MG63 (cell line): Measurements from ENCODE around the gene AZI2. TPM values are rescaled to one million over a fixed set of nuclear protein-coding genes. Genes with fewer than 3 reads are reported as not detected.

ENCODE experiments used
- DNase-seq: peaks from one replicate; pipeline ENCODE4 v3.0.0-alpha.2; 2020
- H3K27me3 ChIP-seq: fragments of 250-450 bp; sonication (Bioruptor Pico); 2 replicates; pipeline ENCODE4 v1.5.1; 2020; ENCODE audit warnings: mild to moderate bottlenecking, moderate library complexity
- H3K36me3 ChIP-seq: fragments of 250-450 bp; sonication (Bioruptor Pico); 2 replicates; pipeline ENCODE4 v1.5.1; 2020; ENCODE audit warnings: mild to moderate bottlenecking, moderate library complexity
- H3K4me3 ChIP-seq: fragments of 250-450 bp; sonication (Bioruptor Pico); 2 replicates; pipeline ENCODE4 v1.5.1; 2020; ENCODE audit warnings: mild to moderate bottlenecking, moderate library complexity
- H3K9me3 ChIP-seq: fragments of 250-450 bp; sonication (Bioruptor Pico); 2 replicates; pipeline ENCODE4 v1.5.1; 2020; ENCODE audit warnings: mild to moderate bottlenecking, moderate library complexity
- total RNA-seq: library from RNA; depleted of rRNA; stranded (reverse); fragments of >200 nt; shearing (Covaris generic); gene quantifications from 2 replicates; pipeline ENCODE4 v1.2.3, GENCODE V29; 2014; ENCODE audit warnings: low replicate concordance; rRNA removed

AZI2 gene
- 28.3 and 51.7 TPM in 2 replicates for total RNA-seq

- H3K9me3 ChIP-seq: no peaks in the 10 kb centered on the region
- peak; percentile 91 for DNase-seq
- H3K27me3 ChIP-seq: no peaks in the 10 kb centered on the region
- peak within 1 kb of the TSS; percentile 88 for H3K4me3 ChIP-seq
- no peaks in the 10 kb centered on the region; the same call in 1 of the 2 replicates for H3K36me3 ChIP-seq
Observed at GRCh38 chr3:28348629-28349468, at the start of gene AZI2, which contains the start of gene ZCWPW2. TSS of gene AZI2 (minus strand) at chr3:28348824. CDS start at chr3:28340617, 8,207 bp downstream. TSS of gene ZCWPW2 (plus strand) at chr3:28348721. CDS start at chr3:28413069, 64,348 bp downstream.

- Histone ChIP-seq H3K27me3 (no peaks in the 10 kb centered on the region), H3K4me3 (no peak overlapping the region)
Observed at GRCh38 chr3:28388978-28389377, 40.4 kb upstream of the AZI2 start.

DNA sequence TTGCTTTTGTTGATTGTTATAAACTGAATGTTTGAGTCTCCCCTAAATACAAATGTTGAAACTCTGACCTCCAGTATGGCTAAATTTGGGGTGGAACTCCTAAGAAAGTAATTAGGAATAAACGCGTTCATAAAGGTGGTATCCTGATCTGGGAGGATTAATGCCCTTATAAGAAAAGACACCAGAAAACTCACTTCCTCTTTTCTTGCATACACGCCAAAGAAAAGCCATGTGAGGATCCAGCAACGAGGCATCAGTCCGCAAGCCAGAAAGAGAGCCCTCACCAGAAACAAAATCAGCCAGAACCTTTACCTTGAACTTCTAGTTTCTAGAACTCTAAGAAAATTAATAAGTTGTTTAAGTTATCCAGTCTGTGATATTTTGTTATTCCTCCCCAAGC is 37.4 kb upstream of the AZI2 start:
- Histone ChIP-seq H3K27me3 (no peaks in the 10 kb centered on the region), H3K9me3 (no peaks in the 10 kb centered on the region), H3K36me3 (no peaks in the 10 kb centered on the region), H3K4me3 (no peak overlapping the region)
- no peak for DNase-seq

More at GRCh38 chr3:28388978-28389377, 40.4 kb upstream of the AZI2 start:
- no peaks in the 10 kb centered on the region for H3K36me3 ChIP-seq
- no peak for DNase-seq
- H3K9me3 ChIP-seq: no peaks in the 10 kb centered on the region

DNA sequence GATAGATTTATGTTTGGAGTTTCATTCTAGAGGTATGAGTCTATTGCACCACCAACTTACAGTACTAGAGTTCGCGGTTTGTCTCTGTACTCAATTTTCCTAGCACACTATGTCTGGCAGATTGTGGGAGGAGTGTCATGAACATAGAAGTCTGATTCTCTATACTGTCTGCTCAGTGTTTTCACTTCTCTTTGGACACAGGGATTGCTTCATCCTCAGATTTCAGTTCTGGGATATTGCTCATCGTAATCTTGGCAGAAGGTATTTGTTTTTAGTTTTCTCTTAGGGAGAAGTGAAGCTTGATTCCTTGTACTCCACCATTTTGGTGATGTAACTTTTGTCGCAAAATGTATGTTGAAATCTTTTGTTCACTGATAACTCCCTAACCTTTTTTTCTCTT is 27.8 kb upstream of the AZI2 start:
- Histone ChIP-seq H3K9me3 (no peaks in the 10 kb centered on the region), H3K4me3 (no peak overlapping the region), H3K27me3 (no peaks in the 10 kb centered on the region), H3K36me3 (no peaks in the 10 kb centered on the region)
- no peak for DNase-seq

DNA sequence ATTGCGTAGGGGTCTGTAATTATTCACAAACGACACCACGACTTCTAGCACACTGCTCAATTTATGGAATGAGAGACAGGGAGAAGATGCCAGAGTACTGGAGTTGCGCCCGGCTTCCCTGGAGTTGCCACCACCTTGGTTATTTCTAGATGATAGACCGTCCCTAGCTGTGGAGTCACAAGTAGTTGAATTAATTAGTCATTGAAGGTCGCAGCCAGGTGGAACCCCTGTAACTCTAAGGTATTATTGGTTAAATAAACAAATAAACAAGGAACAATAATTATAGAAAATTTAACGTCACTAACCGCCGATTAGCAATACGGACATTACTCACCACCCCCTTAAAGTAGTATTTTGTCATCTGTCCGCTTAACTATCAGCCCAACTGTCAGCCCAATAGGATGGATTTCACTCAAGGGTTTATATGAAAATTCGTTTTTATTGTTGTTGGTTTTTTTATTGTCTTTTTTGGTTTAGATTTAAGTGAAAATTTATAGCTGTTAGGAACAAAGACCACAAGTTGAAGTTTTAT is 911 bp upstream of the AZI2 start:
- no peaks in the 10 kb centered on the region; the same call in 1 of the 2 replicates for H3K36me3 ChIP-seq
- no peak for DNase-seq
- no peaks in the 10 kb centered on the region for H3K9me3 ChIP-seq
- no peaks in the 10 kb centered on the region for H3K27me3 ChIP-seq
- H3K4me3 ChIP-seq: peak overlapping the region; percentile 88

GRCh38 chr3:28348265-28348628 is 377 bp downstream of the AZI2 start:
- Histone ChIP-seq H3K4me3 (peak overlapping the region; percentile 88), H3K36me3 (no peaks in the 10 kb centered on the region; the same call in 1 of the 2 replicates), H3K27me3 (no peaks in the 10 kb centered on the region), H3K9me3 (no peaks in the 10 kb centered on the region)
- DNase-seq: no peak

DNA sequence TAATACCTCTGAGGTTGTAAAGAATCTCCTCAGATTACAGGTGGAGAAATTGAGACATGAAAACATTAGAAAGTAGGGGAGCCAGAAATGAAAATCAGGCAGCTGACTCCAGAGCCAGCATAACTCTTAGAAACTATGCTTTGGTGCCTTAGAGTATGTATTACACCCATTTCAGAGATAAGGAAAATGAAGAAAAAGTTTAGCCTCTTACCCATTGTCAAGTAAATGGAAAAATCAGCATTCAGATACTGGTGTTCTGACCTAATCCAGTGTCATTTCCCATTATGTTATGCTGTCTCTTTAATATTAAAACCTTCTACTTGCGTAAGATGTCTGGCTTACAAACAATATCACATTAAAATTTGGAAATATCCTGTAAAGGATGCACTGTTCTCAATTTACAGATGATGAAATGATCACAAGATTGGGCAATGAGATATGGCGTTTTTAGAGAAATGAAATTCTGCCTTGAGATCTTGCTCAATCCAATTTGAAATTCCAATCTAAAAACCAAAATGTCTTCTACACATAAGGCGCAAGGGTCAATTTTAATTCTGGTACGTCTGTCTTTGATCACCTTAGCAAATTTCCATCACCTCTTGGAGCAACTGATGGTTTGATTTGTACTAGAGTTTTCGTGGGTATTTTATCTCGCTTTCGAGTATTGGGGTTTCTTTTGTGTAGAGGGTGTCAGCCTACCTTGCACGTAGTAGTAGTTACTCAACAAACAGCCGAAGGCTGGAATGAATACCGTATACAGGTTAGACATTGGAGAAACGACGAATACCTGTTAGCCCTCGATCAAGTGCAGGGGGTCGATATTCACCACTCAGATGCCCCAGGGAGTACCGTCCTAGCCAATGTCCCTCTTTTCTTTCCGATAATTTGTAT is 1.0 kb downstream of the AZI2 start:
- Histone ChIP-seq H3K36me3 (no peaks in the 10 kb centered on the region), H3K4me3 (peak overlapping the region; percentile 88), H3K9me3 (no peaks in the 10 kb centered on the region), H3K27me3 (no peaks in the 10 kb centered on the region)
- no peak for DNase-seq

DNA sequence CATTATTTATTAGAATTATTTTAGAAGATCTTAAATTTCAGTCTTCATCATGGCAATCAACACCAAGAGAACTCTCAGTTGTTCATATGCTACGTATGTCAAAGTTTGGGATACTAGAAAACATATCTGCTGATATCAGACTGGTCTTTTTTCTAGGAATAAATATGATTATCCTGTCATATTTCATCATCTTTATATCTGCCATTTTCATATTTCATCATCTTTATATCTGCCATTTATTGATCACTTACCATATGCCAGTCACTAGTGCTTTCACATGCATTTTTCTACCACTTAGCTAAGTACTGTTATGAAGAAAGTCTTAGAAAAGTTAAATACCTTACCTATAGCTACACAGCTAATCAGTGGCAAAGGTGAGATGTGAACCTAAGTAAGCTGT is 2.9 kb downstream of the AZI2 start:
- Histone ChIP-seq H3K4me3 (no peak overlapping the region), H3K36me3 (no peaks in the 10 kb centered on the region)
- no peak for DNase-seq

DNA sequence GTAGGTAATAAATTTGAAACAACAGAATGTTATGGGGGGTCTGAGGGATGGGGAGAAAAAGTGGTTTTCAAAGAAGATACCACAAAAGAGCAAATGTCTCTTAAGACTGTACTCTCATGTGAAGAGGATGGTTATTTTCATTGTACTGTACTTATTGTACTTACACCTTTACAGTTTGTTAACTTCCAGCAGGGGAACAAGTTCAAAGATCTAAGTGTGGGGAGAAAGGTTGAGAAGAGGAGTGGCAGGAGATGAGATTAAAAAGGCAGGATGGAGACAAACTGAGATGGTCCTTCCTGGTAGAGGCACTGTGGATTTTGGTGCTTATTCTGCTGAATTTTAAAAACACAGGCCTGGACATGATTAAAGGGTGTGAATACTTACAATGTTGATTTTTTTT is 5.5 kb downstream of the AZI2 start:
- no peak overlapping the region for H3K4me3 ChIP-seq
- no peaks in the 10 kb centered on the region for H3K9me3 ChIP-seq
- DNase-seq: no peak
- no peaks in the 10 kb centered on the region for H3K27me3 ChIP-seq
- H3K36me3 ChIP-seq: peaks cover 2% of the 10 kb centered on the region; the same call in 1 of the 2 replicates

More for the DNA sequence above, 2.9 kb downstream of the AZI2 start:
- Histone ChIP-seq H3K9me3 (no peaks in the 10 kb centered on the region), H3K27me3 (no peaks in the 10 kb centered on the region)

GRCh38 chr3:28337230-28337629 is 11.4 kb downstream of the AZI2 start:
- Histone ChIP-seq H3K9me3 (no peaks in the 10 kb centered on the region), H3K36me3 (peaks cover 12% of the 10 kb centered on the region; the same call in 1 of the 2 replicates), H3K27me3 (no peaks in the 10 kb centered on the region), H3K4me3 (no peak overlapping the region)
- DNase-seq: no peak

DNA sequence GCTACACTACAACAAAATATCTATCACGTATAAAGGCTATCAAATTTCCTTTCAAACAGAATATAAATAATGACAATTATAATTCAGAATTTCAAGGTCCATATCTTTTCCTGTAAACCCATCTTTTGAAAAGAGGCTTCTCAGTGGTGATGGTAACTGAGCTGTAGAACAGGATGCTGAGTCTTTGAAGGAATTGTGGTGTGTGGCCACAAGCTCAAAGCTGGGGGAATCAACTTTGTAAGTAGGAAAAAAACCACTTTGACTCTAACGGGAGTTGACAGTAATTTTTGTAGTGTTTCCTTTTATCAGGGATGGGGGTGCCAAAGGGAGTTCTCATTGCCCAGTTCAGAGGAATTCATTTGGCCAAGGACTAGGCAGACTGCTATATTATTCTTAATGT is 13.4 kb downstream of the AZI2 start:
- Histone ChIP-seq H3K36me3 (peaks cover 12% of the 10 kb centered on the region; the same call in 1 of the 2 replicates), H3K9me3 (no peaks in the 10 kb centered on the region), H3K4me3 (no peak overlapping the region), H3K27me3 (no peaks in the 10 kb centered on the region)
- DNase-seq: no peak

DNA sequence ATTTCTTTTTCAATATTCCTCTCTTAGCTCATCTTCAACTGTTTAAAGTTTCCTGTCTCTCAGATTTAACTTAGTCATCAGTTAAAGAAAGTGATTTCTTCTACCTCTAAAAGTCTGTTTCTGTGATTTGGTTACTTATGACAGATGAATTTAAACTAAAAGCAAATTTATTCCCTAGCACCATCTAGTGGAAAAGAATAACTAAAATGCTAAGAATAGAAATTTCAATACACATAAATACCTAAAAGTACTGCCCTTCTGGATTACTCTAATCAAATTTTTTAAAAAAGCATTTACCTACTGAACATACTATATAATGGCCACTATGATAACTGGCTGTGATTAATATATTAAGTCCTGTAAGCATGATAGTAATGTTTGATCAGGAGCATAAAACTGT is 14.1 kb downstream of the AZI2 start:
- DNase-seq: no peak
- Histone ChIP-seq H3K9me3 (no peaks in the 10 kb centered on the region), H3K36me3 (peaks cover 10% of the 10 kb centered on the region; the same call in 1 of the 2 replicates), H3K4me3 (no peak overlapping the region), H3K27me3 (no peaks in the 10 kb centered on the region)

DNA sequence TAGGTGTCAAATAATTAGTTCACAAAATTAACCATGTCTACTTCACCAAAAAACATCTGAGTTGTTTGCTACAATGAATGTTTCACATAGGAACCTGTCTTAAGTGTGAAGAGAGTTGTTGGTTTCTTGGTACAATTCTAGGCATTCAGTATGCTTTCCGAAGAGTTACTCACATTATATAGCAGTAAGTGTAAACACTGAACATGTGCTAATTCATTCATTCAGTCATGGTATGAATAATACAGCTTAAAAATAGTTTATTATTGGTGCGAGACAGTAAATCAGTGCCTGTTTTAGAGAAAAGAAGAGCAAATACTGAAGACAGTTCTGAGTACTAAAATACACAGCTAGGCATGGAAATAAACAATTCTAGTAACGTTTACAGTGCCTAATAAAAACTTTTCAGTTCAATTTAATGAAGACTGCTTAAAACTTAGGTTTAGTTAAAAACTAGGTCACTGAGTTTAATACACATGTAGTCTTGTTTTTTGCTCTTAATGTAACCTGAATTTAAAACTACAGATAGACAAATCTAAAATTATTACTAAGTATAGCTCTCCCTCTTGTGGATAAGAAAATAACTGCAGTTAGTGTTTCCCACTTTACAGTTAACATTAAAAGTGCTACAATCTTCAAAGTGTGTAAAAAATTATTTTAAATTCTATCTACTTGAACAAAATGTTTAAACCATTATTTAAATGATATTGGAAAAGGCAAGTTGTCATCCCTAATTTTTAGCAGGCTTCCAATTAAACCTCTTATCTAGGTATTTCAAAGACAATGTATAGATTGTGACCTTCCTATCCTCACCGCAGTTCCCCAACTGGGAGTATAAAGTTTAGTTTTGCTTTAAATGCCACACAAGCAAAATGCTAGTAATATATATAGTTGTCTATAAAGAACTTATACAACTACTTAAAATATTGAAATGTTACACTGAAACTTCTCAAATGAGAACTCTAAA is 20.2 kb downstream of the AZI2 start:
- no peaks in the 10 kb centered on the region for H3K27me3 ChIP-seq
- DNase-seq: no peak
- H3K9me3 ChIP-seq: no peaks in the 10 kb centered on the region
- H3K4me3 ChIP-seq: no peak overlapping the region
- peaks cover 12% of the 10 kb centered on the region for H3K36me3 ChIP-seq

GRCh38 chr3:28326458-28326926 is 22.1 kb downstream of the AZI2 start:
- H3K4me3 ChIP-seq: no peak overlapping the region
- no peaks in the 10 kb centered on the region for H3K9me3 ChIP-seq
- no peaks in the 10 kb centered on the region for H3K27me3 ChIP-seq
- peaks cover 7% of the 10 kb centered on the region for H3K36me3 ChIP-seq
- no peak for DNase-seq

DNA sequence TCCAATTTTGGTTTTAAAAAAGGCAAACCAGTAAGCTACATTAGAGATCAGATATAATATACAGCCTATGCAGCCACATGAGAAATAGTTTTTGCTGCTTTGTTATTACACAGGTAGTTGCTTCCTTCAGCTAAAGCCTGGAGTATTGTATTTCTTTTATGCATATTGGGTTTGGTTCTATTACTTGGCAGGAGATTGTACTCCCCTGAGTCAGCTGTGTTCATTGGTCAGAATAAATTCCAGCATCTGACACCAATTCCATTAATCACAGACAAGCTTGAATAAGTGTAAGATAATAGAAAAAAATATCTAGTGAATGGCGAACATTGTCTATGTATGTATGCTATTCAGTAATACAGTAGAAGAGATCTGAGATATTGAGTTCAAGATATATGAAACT is 26.2 kb downstream of the AZI2 start:
- Histone ChIP-seq H3K27me3 (no peaks in the 10 kb centered on the region), H3K4me3 (no peak overlapping the region), H3K9me3 (no peaks in the 10 kb centered on the region), H3K36me3 (peaks cover 7% of the 10 kb centered on the region)
- DNase-seq: no peak

DNA sequence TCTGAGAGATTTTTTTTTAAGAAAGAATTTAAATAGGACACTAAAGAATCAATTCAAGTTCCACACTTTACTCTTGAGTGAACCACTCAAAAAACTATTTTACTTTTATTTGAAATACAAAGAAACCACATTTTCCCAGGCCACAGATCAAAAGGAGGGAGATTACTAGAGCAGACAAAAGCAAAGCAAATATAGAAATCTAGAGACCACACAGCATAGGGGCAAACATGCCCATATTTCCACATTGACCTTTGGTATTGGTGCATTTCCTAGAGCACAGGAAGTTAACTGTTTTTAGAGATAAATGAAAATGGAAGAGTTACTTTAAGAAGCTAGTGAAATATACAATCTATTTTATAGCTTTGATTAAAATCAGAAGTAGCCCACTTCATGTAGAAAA is 27.6 kb downstream of the AZI2 start:
- H3K27me3 ChIP-seq: no peaks in the 10 kb centered on the region
- H3K36me3 ChIP-seq: peaks cover 7% of the 10 kb centered on the region
- H3K4me3 ChIP-seq: no peak overlapping the region
- no peaks in the 10 kb centered on the region for H3K9me3 ChIP-seq
- no peak for DNase-seq
